ENCODE results near the gene GPC6.
"Not testable (repeated sequence)": the region's sequence is repeated elsewhere in the genome, so short reads cannot be mapped to it uniquely, and the experiment has no call there.

GPC6 gene

GRCh38 chr13:93309886-93310523, 83.4 kb downstream of the GPC6 start:
- no peaks in the 10 kb centered on the region for H3K36me3 ChIP-seq (ENCODE audit: control insufficient read depth in 1 of 2, insufficient read depth in 2 of 2, low read length in 2 of 2)
- H3K4me1 ChIP-seq (ENCODE audit: control insufficient read depth in 1 of 2, insufficient read depth in 2 of 2, low read length in 2 of 2): no peaks in the 10 kb centered on the region
- no peaks in the 10 kb centered on the region for H3K27me3 ChIP-seq (ENCODE audit: control insufficient read depth in 1 of 2, insufficient read depth in 2 of 2, low read length in 2 of 2)
- no peak overlapping the region for H3K4me3 ChIP-seq (ENCODE audit: low read depth in 1 of 2, low read length in 2 of 2)
- no peak overlapping the region for H3K9ac ChIP-seq (ENCODE audit: low read depth in 1 of 2, low read length in 2 of 2)
- no peak overlapping the region for H3K27ac ChIP-seq (ENCODE audit: low read depth, low read length)
- no peaks in the 10 kb centered on the region for H3K9me3 ChIP-seq (ENCODE audit: control insufficient read depth in 1 of 2, low read length in 2 of 2)

- H3K4me3 ChIP-seq (ENCODE audit: low read depth in 1 of 2, low read length in 2 of 2): no peak overlapping the region
- no peaks in the 10 kb centered on the region for H3K27me3 ChIP-seq (ENCODE audit: control insufficient read depth in 1 of 2, insufficient read depth in 2 of 2, low read length in 2 of 2)
- H3K4me1 ChIP-seq (ENCODE audit: control insufficient read depth in 1 of 2, insufficient read depth in 2 of 2, low read length in 2 of 2): no peaks in the 10 kb centered on the region
- no peak overlapping the region for H3K9ac ChIP-seq (ENCODE audit: low read depth in 1 of 2, low read length in 2 of 2)
- H3K9me3 ChIP-seq (ENCODE audit: control insufficient read depth in 1 of 2, low read length in 2 of 2): no peaks in the 10 kb centered on the region
- no peaks in the 10 kb centered on the region for H3K36me3 ChIP-seq (ENCODE audit: control insufficient read depth in 1 of 2, insufficient read depth in 2 of 2, low read length in 2 of 2)
- no peak overlapping the region for H3K27ac ChIP-seq (ENCODE audit: low read depth, low read length)
Observed at GRCh38 chr13:93316841-93317240, 90.2 kb downstream of the GPC6 start.

DNA sequence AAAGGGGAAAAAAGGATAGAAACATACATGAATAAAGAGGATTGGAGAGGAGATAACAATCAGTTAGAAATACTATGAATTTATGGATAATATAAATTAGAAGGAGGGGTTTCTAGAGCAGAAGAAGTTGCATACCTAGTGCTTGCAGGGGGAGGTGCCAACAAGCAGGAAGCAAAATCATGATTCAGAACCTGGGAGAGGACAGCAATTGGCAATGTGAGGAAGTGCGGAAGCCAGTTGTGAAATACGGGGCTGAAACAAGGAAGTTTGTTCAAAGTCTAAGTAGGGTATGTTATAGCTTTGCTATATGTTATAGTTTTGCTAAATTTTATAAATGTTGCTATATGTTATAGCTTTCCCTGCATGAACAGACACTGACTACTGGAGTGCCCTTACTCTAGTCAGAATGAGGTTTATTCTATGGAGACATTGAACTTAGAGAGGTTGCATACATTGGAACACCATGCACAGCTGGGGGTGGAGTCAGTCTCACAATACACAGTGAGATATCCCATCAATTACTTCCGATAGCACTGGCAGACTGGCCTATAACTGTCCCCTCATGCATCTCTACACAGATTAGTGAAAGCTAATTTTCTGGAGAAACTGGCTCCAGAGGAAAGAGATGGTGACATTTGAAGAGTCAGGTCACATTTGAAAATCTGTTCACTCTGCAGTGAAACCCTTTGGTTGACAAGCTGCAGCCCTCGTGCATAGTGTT, 92.1 kb downstream of the GPC6 start:
- no peaks in the 10 kb centered on the region for H3K4me1 ChIP-seq (ENCODE audit: control insufficient read depth in 1 of 2, insufficient read depth in 2 of 2, low read length in 2 of 2)
- H3K4me3 ChIP-seq (ENCODE audit: low read depth in 1 of 2, low read length in 2 of 2): no peak overlapping the region
- no peak overlapping the region for H3K27ac ChIP-seq (ENCODE audit: low read depth, low read length)
- H3K27me3 ChIP-seq (ENCODE audit: control insufficient read depth in 1 of 2, insufficient read depth in 2 of 2, low read length in 2 of 2): no peaks in the 10 kb centered on the region
- H3K36me3 ChIP-seq (ENCODE audit: control insufficient read depth in 1 of 2, insufficient read depth in 2 of 2, low read length in 2 of 2): no peaks in the 10 kb centered on the region
- no peaks in the 10 kb centered on the region for H3K9me3 ChIP-seq (ENCODE audit: control insufficient read depth in 1 of 2, low read length in 2 of 2)
- H3K9ac ChIP-seq (ENCODE audit: low read depth in 1 of 2, low read length in 2 of 2): no peak overlapping the region

GRCh38 chr13:93320942-93321341, 94.3 kb downstream of the GPC6 start:
- no peak overlapping the region for H3K4me3 ChIP-seq (ENCODE audit: low read depth in 1 of 2, low read length in 2 of 2)
- H3K4me1 ChIP-seq (ENCODE audit: control insufficient read depth in 1 of 2, insufficient read depth in 2 of 2, low read length in 2 of 2): no peaks in the 10 kb centered on the region
- no peaks in the 10 kb centered on the region for H3K9me3 ChIP-seq (ENCODE audit: control insufficient read depth in 1 of 2, low read length in 2 of 2)
- no peak overlapping the region for H3K27ac ChIP-seq (ENCODE audit: low read depth, low read length)
- no peaks in the 10 kb centered on the region for H3K27me3 ChIP-seq (ENCODE audit: control insufficient read depth in 1 of 2, insufficient read depth in 2 of 2, low read length in 2 of 2)
- H3K36me3 ChIP-seq (ENCODE audit: control insufficient read depth in 1 of 2, insufficient read depth in 2 of 2, low read length in 2 of 2): no peaks in the 10 kb centered on the region
- no peak overlapping the region for H3K9ac ChIP-seq (ENCODE audit: low read depth in 1 of 2, low read length in 2 of 2)

- not testable (repeated sequence) for H3K4me3 ChIP-seq (ENCODE audit: low read depth in 1 of 2, low read length in 2 of 2); H3K27me3 ChIP-seq (ENCODE audit: control insufficient read depth in 1 of 2, insufficient read depth in 2 of 2, low read length in 2 of 2); H3K9ac ChIP-seq (ENCODE audit: low read depth in 1 of 2, low read length in 2 of 2); H3K9me3 ChIP-seq (ENCODE audit: control insufficient read depth in 1 of 2, low read length in 2 of 2); H3K4me1 ChIP-seq (ENCODE audit: control insufficient read depth in 1 of 2, insufficient read depth in 2 of 2, low read length in 2 of 2); H3K27ac ChIP-seq (ENCODE audit: low read depth, low read length); H3K36me3 ChIP-seq (ENCODE audit: control insufficient read depth in 1 of 2, insufficient read depth in 2 of 2, low read length in 2 of 2)
Observed at GRCh38 chr13:93323880-93324279, 97.3 kb downstream of the GPC6 start.

- no peak overlapping the region for H3K9ac ChIP-seq (ENCODE audit: low read depth in 1 of 2, low read length in 2 of 2)
- no peak overlapping the region for H3K27ac ChIP-seq (ENCODE audit: low read depth, low read length)
- no peaks in the 10 kb centered on the region for H3K27me3 ChIP-seq (ENCODE audit: control insufficient read depth in 1 of 2, insufficient read depth in 2 of 2, low read length in 2 of 2)
- H3K36me3 ChIP-seq (ENCODE audit: control insufficient read depth in 1 of 2, insufficient read depth in 2 of 2, low read length in 2 of 2): no peaks in the 10 kb centered on the region
- H3K4me3 ChIP-seq (ENCODE audit: low read depth in 1 of 2, low read length in 2 of 2): no peak overlapping the region
- H3K4me1 ChIP-seq (ENCODE audit: control insufficient read depth in 1 of 2, insufficient read depth in 2 of 2, low read length in 2 of 2): no peaks in the 10 kb centered on the region
- H3K9me3 ChIP-seq (ENCODE audit: control insufficient read depth in 1 of 2, low read length in 2 of 2): no peaks in the 10 kb centered on the region
Observed at GRCh38 chr13:93325303-93326233, 99.0 kb downstream of the GPC6 start.

- H3K36me3 ChIP-seq (ENCODE audit: control insufficient read depth in 1 of 2, insufficient read depth in 2 of 2, low read length in 2 of 2): no peaks in the 10 kb centered on the region
- no peak overlapping the region for H3K9ac ChIP-seq (ENCODE audit: low read depth in 1 of 2, low read length in 2 of 2)
- no peaks in the 10 kb centered on the region for H3K9me3 ChIP-seq (ENCODE audit: control insufficient read depth in 1 of 2, low read length in 2 of 2)
- H3K4me1 ChIP-seq (ENCODE audit: control insufficient read depth in 1 of 2, insufficient read depth in 2 of 2, low read length in 2 of 2): no peaks in the 10 kb centered on the region
- H3K4me3 ChIP-seq (ENCODE audit: low read depth in 1 of 2, low read length in 2 of 2): no peak overlapping the region
- H3K27me3 ChIP-seq (ENCODE audit: control insufficient read depth in 1 of 2, insufficient read depth in 2 of 2, low read length in 2 of 2): no peaks in the 10 kb centered on the region
- no peak overlapping the region for H3K27ac ChIP-seq (ENCODE audit: low read depth, low read length)
Observed at GRCh38 chr13:93326234-93326811, 99.7 kb downstream of the GPC6 start.

GRCh38 chr13:93328943-93329342, 102.3 kb downstream of the GPC6 start:
- Histone ChIP-seq H3K4me1 (ENCODE audit: control insufficient read depth in 1 of 2, insufficient read depth in 2 of 2, low read length in 2 of 2) (no peaks in the 10 kb centered on the region), H3K27ac (ENCODE audit: low read depth, low read length) (no peak overlapping the region), H3K4me3 (ENCODE audit: low read depth in 1 of 2, low read length in 2 of 2) (no peak overlapping the region), H3K9me3 (ENCODE audit: control insufficient read depth in 1 of 2, low read length in 2 of 2) (no peaks in the 10 kb centered on the region), H3K27me3 (ENCODE audit: control insufficient read depth in 1 of 2, insufficient read depth in 2 of 2, low read length in 2 of 2) (no peaks in the 10 kb centered on the region), H3K9ac (ENCODE audit: low read depth in 1 of 2, low read length in 2 of 2) (no peak overlapping the region), H3K36me3 (ENCODE audit: control insufficient read depth in 1 of 2, insufficient read depth in 2 of 2, low read length in 2 of 2) (no peaks in the 10 kb centered on the region)

DNA sequence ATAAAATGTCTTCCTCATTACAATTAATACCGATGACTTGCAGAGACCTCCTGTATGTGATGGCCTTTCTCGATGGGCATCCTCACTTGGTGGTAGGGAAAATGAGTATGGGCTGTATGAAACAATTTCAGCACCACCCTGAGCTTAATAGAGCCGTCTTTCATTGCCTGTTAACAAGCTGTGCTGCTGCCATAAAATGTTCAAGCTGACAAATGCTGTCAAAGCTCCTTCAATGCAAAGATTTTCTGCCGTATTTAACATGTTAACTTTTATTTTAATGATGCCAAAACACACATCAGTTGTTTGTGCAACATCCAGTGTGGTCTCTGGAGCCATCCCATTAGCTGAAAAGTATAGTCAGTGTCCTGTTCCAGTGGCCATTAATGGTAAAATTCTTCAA, 110.1 kb downstream of the GPC6 start:
- Histone ChIP-seq H3K4me1 (ENCODE audit: control insufficient read depth in 1 of 2, insufficient read depth in 2 of 2, low read length in 2 of 2) (no peaks in the 10 kb centered on the region), H3K27me3 (ENCODE audit: control insufficient read depth in 1 of 2, insufficient read depth in 2 of 2, low read length in 2 of 2) (no peaks in the 10 kb centered on the region), H3K9me3 (ENCODE audit: control insufficient read depth in 1 of 2, low read length in 2 of 2) (no peaks in the 10 kb centered on the region), H3K4me3 (ENCODE audit: low read depth in 1 of 2, low read length in 2 of 2) (no peak overlapping the region), H3K27ac (ENCODE audit: low read depth, low read length) (no peak overlapping the region), H3K36me3 (ENCODE audit: control insufficient read depth in 1 of 2, insufficient read depth in 2 of 2, low read length in 2 of 2) (no peaks in the 10 kb centered on the region), H3K9ac (ENCODE audit: low read depth in 1 of 2, low read length in 2 of 2) (no peak overlapping the region)

DNA sequence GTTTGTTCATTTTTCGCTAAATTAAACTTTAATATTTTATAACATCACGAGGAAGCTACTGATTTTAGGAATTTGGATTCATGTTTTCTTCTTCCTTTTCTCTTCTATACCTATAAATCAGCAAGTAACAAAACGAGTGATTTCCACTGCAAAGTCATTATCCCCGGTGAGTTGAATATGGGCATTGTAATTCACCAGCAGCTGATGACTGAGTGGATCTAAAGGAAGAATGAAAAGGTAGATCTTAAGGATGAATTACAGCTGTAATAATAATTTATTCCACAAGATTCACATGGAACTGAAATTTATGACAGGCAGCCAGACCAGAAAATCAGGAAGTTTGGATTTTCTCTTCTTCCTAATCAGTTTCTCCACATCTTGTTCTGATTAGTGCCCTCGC, 111.4 kb downstream of the GPC6 start:
- H3K36me3 ChIP-seq (ENCODE audit: control insufficient read depth in 1 of 2, insufficient read depth in 2 of 2, low read length in 2 of 2): no peaks in the 10 kb centered on the region
- no peaks in the 10 kb centered on the region for H3K27me3 ChIP-seq (ENCODE audit: control insufficient read depth in 1 of 2, insufficient read depth in 2 of 2, low read length in 2 of 2)
- H3K4me1 ChIP-seq (ENCODE audit: control insufficient read depth in 1 of 2, insufficient read depth in 2 of 2, low read length in 2 of 2): no peaks in the 10 kb centered on the region
- H3K27ac ChIP-seq (ENCODE audit: low read depth, low read length): no peak overlapping the region
- H3K9ac ChIP-seq (ENCODE audit: low read depth in 1 of 2, low read length in 2 of 2): no peak overlapping the region
- H3K9me3 ChIP-seq (ENCODE audit: control insufficient read depth in 1 of 2, low read length in 2 of 2): no peaks in the 10 kb centered on the region
- no peak overlapping the region for H3K4me3 ChIP-seq (ENCODE audit: low read depth in 1 of 2, low read length in 2 of 2)

Data from duodenal mucosa (tissue), 2 donors.